Heart left ventricle (tissue), 16 donors: ENCODE results near the gene MLKL. TPM values are rescaled to one million over a fixed set of nuclear protein-coding genes. Genes with fewer than 3 reads are reported as not detected.
"Not testable (repeated sequence)": the region's sequence is repeated elsewhere in the genome, so short reads cannot be mapped to it uniquely, and the experiment has no call there.

ENCODE experiments used
- ATAC-seq, 4 donors: fragments of 200-7000 bp; cut with Tn5 transposase; one replicate each; pipeline ENCODE4 v1.9.1; 2020 to 2022; ENCODE audit warnings: moderate library complexity in 4 of 4, mild to moderate bottlenecking in 3 of 4, moderate number of reproducible peaks in 1 of 4
- DNase-seq, 5 donors: peaks; one replicate each; pipeline ENCODE4 v3.0.0-alpha.2; 2020
- H3K27ac ChIP-seq, 12 donors: fragments of 200-600 bp; sonication (generic) in 4 of 12; one replicate each; pipeline versions ENCODE4 v1.5.0 to v1.8.0; 2016 to 2022; ENCODE audit warnings: mild to moderate bottlenecking in 2 of 12
- H3K27me3 ChIP-seq, 9 donors: fragments of 200-600 bp; sonication (generic) in 2 of 9; one replicate each; pipeline versions ENCODE4 v1.5.1 to v1.8.0; 2016 to 2022; ENCODE audit warnings: mild to moderate bottlenecking in 3 of 9
- H3K36me3 ChIP-seq, 9 donors: fragments of 200-600 bp; sonication (generic) in 2 of 9; one replicate each; pipeline versions ENCODE4 v1.5.0 to v1.8.0; 2018 to 2022; ENCODE audit warnings: mild to moderate bottlenecking in 2 of 9
- H3K4me1 ChIP-seq, 12 donors: fragments of 200-600 bp; sonication (generic) in 4 of 12; one replicate each; pipeline versions ENCODE4 v1.5.0 to v1.8.0; 2016 to 2022; ENCODE audit warnings: mild to moderate bottlenecking in 3 of 12
- H3K4me3 ChIP-seq, 12 donors: fragments of 200-600 bp; sonication (generic) in 4 of 12; one replicate each; pipeline versions ENCODE4 v1.5.0 to v1.8.0; 2017 to 2022; ENCODE audit warnings: mild to moderate bottlenecking in 9 of 12, moderate library complexity in 4 of 12
- H3K9me3 ChIP-seq, 12 donors: fragments of 200-600 bp; sonication (generic) in 4 of 12; one replicate each; pipeline versions ENCODE4 v1.5.0 to v1.8.0; 2016 to 2022; ENCODE audit warnings: mild to moderate bottlenecking in 1 of 12
- CTCF ChIP-seq, 12 donors: fragments of 200-600 bp; sonication (generic) in 4 of 12; IDR thresholded peaks; one replicate each; pipeline versions ENCODE4 v1.5.0 to v1.8.0; 2018 to 2022; ENCODE audit warnings: antibody characterized with exemption in 12 of 12, mild to moderate bottlenecking in 5 of 12
- POLR2A ChIP-seq, 2 donors: fragments of 450-650 bp; IDR thresholded peaks; one replicate each; pipeline ENCODE4 v1.6.1; 2017; ENCODE audit warnings: antibody characterized with exemption in 2 of 2, mild to moderate bottlenecking in 2 of 2, moderate library complexity in 2 of 2
- WGBS, 4 donors: extraction: QIAGEN DNeasy Blood & Tissue Kit in 2 of 4; methylation state at CpG; one replicate each; pipeline versions ENCODE4 v1.1.5 to v1.1.7; 2013 to 2018; 5-methylcytosine and 5-hydroxymethylcytosine counted together
- intact Hi-C, 10 donors: fragments of 100-400 bp; cut with DNase I; formaldehyde crosslinking; loops; one replicate each; pipeline versions ENCODE4 v1.11.1 to v1.14.2; 2022
- polyA plus RNA-seq, 2 donors: library from polyadenylated mRNA; stranded (reverse); fragments of 200-250 nt; gene quantifications; one replicate each; pipeline ENCODE4 v1.2.3, GENCODE V29; 2013
- total RNA-seq, 9 donors: library from RNA; depleted of rRNA in 2 of 9; stranded (reverse); fragments of >200 nt in 2 of 9; fragmentation: NEBNext Ultra II Directional in 3 of 9; extraction: Animal tissue kit (Norgen Biotek cat#: 25700) in 3 of 9; gene quantifications; one replicate each; pipeline versions ENCODE4 v1.1.0 to v1.2.4, GENCODE V29; 2016 to 2023
- donor health status: ischemic (EF 13 %, LVEDD 7.1; RV severe dilation, severe dysfunction).
- donor health status: healthy with polysubstance abuse.
- donor health status: DM: no; HTN: yes; CAD: no.
- donor health status: DM: no; HTN: no; CAD: no.
- donor health status: ischemic (EF 25% LVEDD 6.9; RV normal size, moderate dysfunction).
- donor health status: ischemic (EF 25% LVEDD 5.7; RV mildly dilated, moderate dysfunction).
- donor health status: healthy.
- donor health status: DM: yes; HTN: yes; CAD: no.
- donor health status: ischemic (EF 35%, LVEDD 5.7; RV mildly dilated, moderate dysfunction).
- donor health status: nonischemic (EF 11% LVEDD 7.7; RV severe dilation, severe dysfunction).
- donor health status: DM: yes; HTN: yes; CAD: no.
- donor health status: PGD.
- donor health status: ischemic (EF 29% LVEDD 5.4; RV normal size, mild dysfunction).
- donor health status: nonischemic (EF 23%, LVEDD 6.1; RV moderate dilation, normal function).

The MLKL gene
- total and polyA plus RNA-seq, 11 donors, result 2.2 to 14.9 (median 4.3) TPM

GRCh38 chr16:74660383-74660782, 40.3 kb downstream of the MLKL start:
- Histone ChIP-seq H3K27ac (no peak overlapping the region), H3K9me3 (no peaks in the 10 kb centered on the region), H3K27me3 (no peaks in the 10 kb centered on the region), H3K36me3 (peaks cover 0 to 88% (median 79%) of the 10 kb centered on the region in 9 donors), H3K4me1 (peaks cover 0 to 38% (median under 1%) of the 10 kb centered on the region in 12 donors), H3K4me3 (no peak overlapping the region)
- TF ChIP-seq POLR2A (IDR thresholded peaks at IDR 0.05) (no peak), CTCF (IDR thresholded peaks at IDR 0.05) (no peak)
- intact Hi-C loops, result no loop called here
- ATAC-seq (no peak), DNase-seq (no peak)
- WGBS, 4 donors, result 87 to 93% (median 90%) methylated on average over 4 of the region's 4 CpGs

- Histone ChIP-seq H3K4me1 (peaks cover 0 to 45% (median 0%) of the 10 kb centered on the region in 12 donors), H3K9me3 (no peaks in the 10 kb centered on the region), H3K36me3 (peaks cover 0 to 91% (median 74%) of the 10 kb centered on the region in 9 donors), H3K27me3 (no peaks in the 10 kb centered on the region), H3K4me3 (no peak overlapping the region), H3K27ac (peak overlapping the region in 1 of 12 donors; percentile 43)
- 90 to 100% (median 93%) methylated on average over 2 of the region's 2 CpGs for WGBS, 4 donors
- ATAC-seq, result no peak
- TF ChIP-seq POLR2A (IDR thresholded peaks at IDR 0.05), result no peak
- no peak for TF ChIP-seq CTCF (IDR thresholded peaks at IDR 0.05)
- intact Hi-C loops, result no loop called here
- no peak for DNase-seq
Observed at GRCh38 chr16:74659041-74659440, 41.6 kb downstream of the MLKL start.

GRCh38 chr16:74657870-74658642, 42.6 kb downstream of the MLKL start:
- no peak for ATAC-seq
- peaks cover 0 to 52% (median 0%) of the 10 kb centered on the region in 12 donors for H3K4me1 ChIP-seq
- peaks cover 0 to 85% (median 68%) of the 10 kb centered on the region in 9 donors for H3K36me3 ChIP-seq
- TF ChIP-seq POLR2A (IDR thresholded peaks at IDR 0.05), result no peak
- no peak for TF ChIP-seq CTCF (IDR thresholded peaks at IDR 0.05)
- DNase-seq, result no peak
- 69 to 81% (median 73%) methylated on average over 5 of the region's 5 CpGs for WGBS, 4 donors
- no peaks in the 10 kb centered on the region for H3K27me3 ChIP-seq
- intact Hi-C loops, result no loop called here
- no peak overlapping the region for H3K4me3 ChIP-seq
- peak overlapping the region in 1 of 12 donors; percentile 43 for H3K27ac ChIP-seq
- no peaks in the 10 kb centered on the region for H3K9me3 ChIP-seq

GRCh38 chr16:74654536-74655050, 46.1 kb downstream of the MLKL start:
- no peak for TF ChIP-seq CTCF (IDR thresholded peaks at IDR 0.05)
- no peak for TF ChIP-seq POLR2A (IDR thresholded peaks at IDR 0.05)
- Histone ChIP-seq H3K27me3 (no peaks in the 10 kb centered on the region), H3K27ac (no peak overlapping the region), H3K4me1 (peaks cover 0 to 41% (median 4%) of the 10 kb centered on the region in 12 donors), H3K36me3 (peaks cover 0 to 80% (median 64%) of the 10 kb centered on the region in 9 donors), H3K9me3 (no peaks in the 10 kb centered on the region), H3K4me3 (no peak overlapping the region)
- ATAC-seq (no peak), DNase-seq (no peak)
- intact Hi-C loops, result no loop called here
- 87 to 94% (median 88%) methylated on average over 3 of the region's 3 CpGs for WGBS, 4 donors

GRCh38 chr16:74652883-74653282, 47.8 kb downstream of the MLKL start:
- H3K27ac ChIP-seq, ATAC-seq, H3K9me3 ChIP-seq, DNase-seq, H3K27me3 ChIP-seq, intact Hi-C loops, H3K4me3 ChIP-seq: not testable (repeated sequence)
- Histone ChIP-seq H3K36me3 (peaks cover 0 to 80% (median 65%) of the 10 kb centered on the region in 9 donors), H3K4me1 (peaks cover 0 to 26% (median 2%) of the 10 kb centered on the region in 12 donors)
- 94 to 97% (median 96%) methylated on average over 2 of the region's 2 CpGs for WGBS, 4 donors
